H9 (cell line): ENCODE measurements around the gene LKAAEAR1. TPM values are rescaled to one million over a fixed set of nuclear protein-coding genes. Genes with fewer than 3 reads are reported as not detected.

Source experiments
- DNase-seq: peaks from one replicate; pipeline ENCODE4 v3.0.0-alpha.2; 2017
- H2AFZ ChIP-seq: one replicate; pipeline ENCODE4 v1.6.1; 2013; ENCODE audit warnings: mild to moderate bottlenecking, low read length, control low read depth, moderate library complexity
- H2AK5ac ChIP-seq: 2 replicates; pipeline ENCODE4 v1.6.1; 2013; ENCODE audit warnings: low read length, control low read depth, mixed read lengths; ENCODE audit not compliant: insufficient read length
- H2BK120ac ChIP-seq: one replicate; pipeline ENCODE4 v1.6.1; 2013; ENCODE audit warnings: low read depth, mild to moderate bottlenecking, low read length, control low read depth, inconsistent platforms; ENCODE audit not compliant: poor library complexity, severe bottlenecking
- H2BK12ac ChIP-seq: 2 replicates; pipeline ENCODE4 v1.6.1; 2013; ENCODE audit warnings: low read length, control low read depth, mixed read lengths, low read depth; ENCODE audit not compliant: insufficient read length
- H2BK15ac ChIP-seq: 2 replicates; pipeline ENCODE4 v1.6.1; 2013; ENCODE audit warnings: low read depth, low read length, control low read depth
- H2BK20ac ChIP-seq: one replicate; pipeline ENCODE4 v1.6.1; 2013; ENCODE audit warnings: low read depth, mild to moderate bottlenecking, low read length, control low read depth, inconsistent platforms; ENCODE audit not compliant: poor library complexity, severe bottlenecking
- H2BK5ac ChIP-seq: 2 replicates; pipeline ENCODE4 v1.6.1; 2013; ENCODE audit warnings: low read length, control low read depth, mixed read lengths; ENCODE audit not compliant: insufficient read length
- H3K14ac ChIP-seq: 2 replicates; pipeline ENCODE4 v1.6.1; 2013; ENCODE audit warnings: low read length, control low read depth; ENCODE audit not compliant: insufficient read depth
- H3K18ac ChIP-seq: 2 replicates; pipeline ENCODE4 v1.6.1; 2013; ENCODE audit warnings: low read depth, mild to moderate bottlenecking, mixed read lengths, low read length, control low read depth; ENCODE audit not compliant: insufficient read length
- H3K23ac ChIP-seq: 2 replicates; pipeline ENCODE4 v1.6.1; 2013; ENCODE audit warnings: low read length, control low read depth, mixed read lengths, low read depth; ENCODE audit not compliant: insufficient read length
- H3K23me2 ChIP-seq: 2 replicates; pipeline ENCODE4 v1.6.1; 2013; ENCODE audit warnings: low read depth, mild to moderate bottlenecking, mixed read lengths, low read length, control low read depth; ENCODE audit not compliant: insufficient read length, poor library complexity, severe bottlenecking
- H3K27ac ChIP-seq: 2 replicates; pipeline ENCODE4 v1.5.1; 2013; ENCODE audit warnings: low read length, control low read depth, mixed read lengths, low read depth; ENCODE audit not compliant: insufficient read length
- H3K27me3 ChIP-seq: 2 replicates; pipeline ENCODE4 v1.6.1; 2013; ENCODE audit warnings: low read length, control low read depth, inconsistent platforms; ENCODE audit not compliant: insufficient read depth
- H3K4ac ChIP-seq: 2 replicates; pipeline ENCODE4 v1.6.1; 2013; ENCODE audit warnings: low read depth, mild to moderate bottlenecking, control low read depth, inconsistent platforms, low read length, moderate library complexity
- H3K4me1 ChIP-seq: 2 replicates; pipeline ENCODE4 v1.6.1; 2013; ENCODE audit warnings: low read length, control low read depth, inconsistent platforms; ENCODE audit not compliant: insufficient read depth
- H3K4me2 ChIP-seq: 2 replicates; pipeline ENCODE4 v1.6.1; 2013; ENCODE audit warnings: low read length, control low read depth, mixed read lengths; ENCODE audit not compliant: insufficient read length, insufficient read depth
- H3K56ac ChIP-seq: 2 replicates; pipeline ENCODE4 v1.6.1; 2013; ENCODE audit warnings: low read depth, mild to moderate bottlenecking, mixed read lengths, low read length, control low read depth; ENCODE audit not compliant: insufficient read length
- H3K79me1 ChIP-seq: 2 replicates; pipeline ENCODE4 v1.6.1; 2013; ENCODE audit warnings: low read depth, mild to moderate bottlenecking, moderate library complexity, low read length, control low read depth, inconsistent platforms; ENCODE audit not compliant: insufficient read depth, poor library complexity, severe bottlenecking
- H3K79me2 ChIP-seq: 2 replicates; pipeline ENCODE4 v1.6.1; 2013; ENCODE audit warnings: low read length, control low read depth, inconsistent platforms; ENCODE audit not compliant: insufficient read depth
- H3K9ac ChIP-seq: 2 replicates; pipeline ENCODE4 v1.6.1; 2013; ENCODE audit warnings: low read length, control low read depth, mixed read lengths; ENCODE audit not compliant: insufficient read length; ENCODE audit errors: extremely low read depth
- H3K9me3 ChIP-seq: one replicate; pipeline ENCODE4 v1.6.1; 2013; ENCODE audit warnings: low read depth, low read length, inconsistent platforms; ENCODE audit not compliant: control insufficient read depth
- H3T11ph ChIP-seq: one replicate; pipeline ENCODE4 v1.6.1; 2013; ENCODE audit warnings: mild to moderate bottlenecking, low read length, control low read depth, inconsistent platforms
- H4K20me1 ChIP-seq: one replicate; pipeline ENCODE4 v1.6.1; 2013; ENCODE audit not compliant: control insufficient read depth, insufficient read length, insufficient read depth
- H4K5ac ChIP-seq: 2 replicates; pipeline ENCODE4 v1.6.1; 2013; ENCODE audit warnings: low read depth, mild to moderate bottlenecking, mixed read lengths, low read length, control low read depth; ENCODE audit not compliant: insufficient read length
- H4K8ac ChIP-seq: replicated peaks from 2 replicates; pipeline ENCODE4 v1.6.1; 2013; ENCODE audit warnings: low read length, control low read depth, mixed read lengths, low read depth; ENCODE audit not compliant: insufficient read length
- H4K91ac ChIP-seq: 2 replicates; pipeline ENCODE4 v1.6.1; 2013; ENCODE audit warnings: low read depth, mild to moderate bottlenecking, moderate library complexity, mixed read lengths, low read length, control low read depth; ENCODE audit not compliant: insufficient read length
- H3K27ac Mint-ChIP-seq, 3 experiments: 2 replicates in 2 of 3; 3 replicates in 1 of 3; pipeline ENCODE4 v1.8.0; 2020 to 2021; ENCODE audit warnings: mixed read lengths in 3 of 3, mild to moderate bottlenecking in 1 of 3, moderate library complexity in 1 of 3
- H3K27me3 Mint-ChIP-seq: 2 replicates; pipeline ENCODE4 v1.8.0; 2021; ENCODE audit warnings: low read depth, mild to moderate bottlenecking, moderate library complexity, mixed read lengths
- H3K36me3 Mint-ChIP-seq, 3 experiments: 2 replicates in 2 of 3; 3 replicates in 1 of 3; pipeline ENCODE4 v1.8.0; 2020 to 2021; ENCODE audit warnings: low read depth in 3 of 3, mixed read lengths in 3 of 3; ENCODE audit not compliant: insufficient read depth in 1 of 3
- H3K4me1 Mint-ChIP-seq, 2 experiments: 2 replicates each; pipeline ENCODE4 v1.8.0; 2020; ENCODE audit warnings: mixed read lengths in 2 of 2
- H3K4me3 Mint-ChIP-seq, 2 experiments: 2 replicates in 1 of 2; 3 replicates in 1 of 2; pipeline ENCODE4 v1.8.0; 2020 to 2021; ENCODE audit warnings: mild to moderate bottlenecking in 2 of 2, mixed read lengths in 2 of 2, moderate library complexity in 1 of 2
- H3K9me3 Mint-ChIP-seq, 2 experiments: 2 replicates in 1 of 2; 3 replicates in 1 of 2; pipeline ENCODE4 v1.8.0; 2020; ENCODE audit warnings: mild to moderate bottlenecking in 2 of 2, mixed read lengths in 2 of 2, moderate library complexity in 1 of 2
- WGBS: extraction: QIAGEN DNeasy Blood & Tissue Kit; methylation state at CpG from one replicate; pipeline ENCODE4 v1.1.7; 2013; ENCODE audit warnings: missing lambda C conversion rate, low lambda C conversion rate, mixed read lengths; ENCODE audit not compliant: insufficient read length; ENCODE audit errors: extremely low coverage; 5-methylcytosine and 5-hydroxymethylcytosine counted together
- total RNA-seq: library from RNA; stranded (reverse); gene quantifications from 2 replicates; pipeline ENCODE4 v1.2.1, GENCODE V29; 2021
- TF ChIP-seq, protein P1 (sequence below): fragments of 200-600 bp; sonication (generic); conservative IDR thresholded peaks from 3 replicates; pipeline ENCODE4 v1.8.0; 2021; ENCODE audit warnings: antibody characterized with exemption, mild to moderate bottlenecking

Gene LKAAEAR1
- total RNA-seq, 1 experiment from 2014 or later: 0.39 TPM

DNA sequence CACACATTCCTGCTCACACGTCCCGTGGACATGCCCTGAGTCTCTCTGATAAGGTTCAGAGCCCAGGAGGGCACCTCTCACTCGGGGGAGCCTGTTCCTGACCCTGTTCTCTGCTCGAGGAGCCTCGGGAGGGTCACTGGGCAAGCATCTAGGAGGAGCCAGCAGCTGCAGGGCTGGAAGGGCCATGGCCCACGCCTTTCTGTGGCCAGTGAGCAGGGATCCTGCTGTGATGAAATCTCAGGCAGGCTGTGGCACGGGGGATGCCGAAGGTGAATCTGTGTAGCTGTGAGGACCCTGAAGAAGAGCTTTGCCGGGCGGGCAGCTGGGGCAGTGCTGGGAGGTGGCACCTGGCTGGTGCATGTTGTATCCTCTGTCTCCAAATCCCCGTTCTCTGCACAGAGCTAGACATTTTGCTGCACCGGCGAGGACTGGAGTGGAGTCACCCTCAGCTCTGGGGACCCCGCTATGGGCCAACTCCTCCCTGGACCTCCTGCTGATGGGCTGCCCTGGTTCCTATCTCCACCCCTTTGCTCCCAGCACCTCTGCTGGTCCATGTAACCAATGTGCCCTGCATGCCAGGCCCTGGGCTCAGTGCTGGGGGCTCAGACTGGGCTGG is 30.3 kb upstream of the LKAAEAR1 start:
- Histone ChIP-seq H3K27me3 (no peaks in the 10 kb centered on the region), H4K5ac (no peak overlapping the region), H2BK12ac (no peak overlapping the region), H4K20me1 (peaks cover 3% of the 10 kb centered on the region), H3K9ac (no peak overlapping the region), H4K91ac (no peak overlapping the region), H3K79me2 (no peaks in the 10 kb centered on the region), H3K4me1 (no peaks in the 10 kb centered on the region), H2BK5ac (no peak overlapping the region), H3K18ac (no peak overlapping the region), H2AFZ (no peak overlapping the region), H3K56ac (no peak overlapping the region), H3K14ac (no peak overlapping the region; the same call in 1 of the 2 replicates), H3K79me1 (no peaks in the 10 kb centered on the region), H3K23me2 (no peaks in the 10 kb centered on the region), H2BK20ac (no peak overlapping the region), H3K4me2 (no peak overlapping the region), H3K9me3 (no peaks in the 10 kb centered on the region), H2BK120ac (no peak overlapping the region), H3K4ac (no peak overlapping the region), H3K23ac (no peak overlapping the region), H2AK5ac (no peak overlapping the region), H3K27ac (no peak overlapping the region), H4K8ac (no peak overlapping the region), H2BK15ac (no peak overlapping the region), H3T11ph (no peak overlapping the region)
- H3K36me3 Mint-ChIP-seq: no peaks in the 10 kb centered on the region
- H3K9me3 Mint-ChIP-seq: no peaks in the 10 kb centered on the region
- DNase-seq: no peak
- 0 out of 2 replicates have a peak, but pooled peaks cover 2% of the 10 kb centered on the region for H3K27me3 Mint-ChIP-seq
- TF ChIP-seq, protein P1, sequence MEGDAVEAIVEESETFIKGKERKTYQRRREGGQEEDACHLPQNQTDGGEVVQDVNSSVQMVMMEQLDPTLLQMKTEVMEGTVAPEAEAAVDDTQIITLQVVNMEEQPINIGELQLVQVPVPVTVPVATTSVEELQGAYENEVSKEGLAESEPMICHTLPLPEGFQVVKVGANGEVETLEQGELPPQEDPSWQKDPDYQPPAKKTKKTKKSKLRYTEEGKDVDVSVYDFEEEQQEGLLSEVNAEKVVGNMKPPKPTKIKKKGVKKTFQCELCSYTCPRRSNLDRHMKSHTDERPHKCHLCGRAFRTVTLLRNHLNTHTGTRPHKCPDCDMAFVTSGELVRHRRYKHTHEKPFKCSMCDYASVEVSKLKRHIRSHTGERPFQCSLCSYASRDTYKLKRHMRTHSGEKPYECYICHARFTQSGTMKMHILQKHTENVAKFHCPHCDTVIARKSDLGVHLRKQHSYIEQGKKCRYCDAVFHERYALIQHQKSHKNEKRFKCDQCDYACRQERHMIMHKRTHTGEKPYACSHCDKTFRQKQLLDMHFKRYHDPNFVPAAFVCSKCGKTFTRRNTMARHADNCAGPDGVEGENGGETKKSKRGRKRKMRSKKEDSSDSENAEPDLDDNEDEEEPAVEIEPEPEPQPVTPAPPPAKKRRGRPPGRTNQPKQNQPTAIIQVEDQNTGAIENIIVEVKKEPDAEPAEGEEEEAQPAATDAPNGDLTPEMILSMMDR: no peak
- no peak overlapping the region for H3K27ac Mint-ChIP-seq
- WGBS: no CpG with 5 or more reads among the region's 14 CpGs
- no peaks in the 10 kb centered on the region for H3K4me1 Mint-ChIP-seq
- H3K4me3 Mint-ChIP-seq: no peak overlapping the region
